Stomach (tissue), 4 donors: ENCODE data around the gene EML4.

ENCODE experiments used
- EP300 ChIP-seq: sonication (generic); formaldehyde crosslinking; IDR thresholded peaks from one replicate; pipeline ENCODE4 v1.6.1; 2017; ENCODE audit warnings: antibody characterized with exemption
- POLR2A ChIP-seq, 4 donors: fragments of 450-650 bp; IDR thresholded peaks; one replicate each; pipeline ENCODE4 v1.6.1; 2016; ENCODE audit warnings: antibody characterized with exemption in 4 of 4, control low read depth in 2 of 4, mild to moderate bottlenecking in 1 of 4, moderate library complexity in 1 of 4
- POLR2AphosphoS5 ChIP-seq, 3 donors: sonication (generic); formaldehyde crosslinking; IDR thresholded peaks; one replicate each; pipeline ENCODE4 v1.6.1; 2016; ENCODE audit warnings: antibody characterized with exemption in 3 of 3
- TF ChIP-seq, protein P1 (sequence below), 7 experiments: fragments of 450-650 bp in 4 of 7; fragments of 200-600 bp in 3 of 7; sonication (generic) in 3 of 7; IDR thresholded peaks; one replicate each; pipeline ENCODE4 v1.5.1; 2016 to 2019; ENCODE audit warnings: antibody characterized with exemption in 7 of 7, control low read depth in 2 of 7, mild to moderate bottlenecking in 1 of 7

DNA sequence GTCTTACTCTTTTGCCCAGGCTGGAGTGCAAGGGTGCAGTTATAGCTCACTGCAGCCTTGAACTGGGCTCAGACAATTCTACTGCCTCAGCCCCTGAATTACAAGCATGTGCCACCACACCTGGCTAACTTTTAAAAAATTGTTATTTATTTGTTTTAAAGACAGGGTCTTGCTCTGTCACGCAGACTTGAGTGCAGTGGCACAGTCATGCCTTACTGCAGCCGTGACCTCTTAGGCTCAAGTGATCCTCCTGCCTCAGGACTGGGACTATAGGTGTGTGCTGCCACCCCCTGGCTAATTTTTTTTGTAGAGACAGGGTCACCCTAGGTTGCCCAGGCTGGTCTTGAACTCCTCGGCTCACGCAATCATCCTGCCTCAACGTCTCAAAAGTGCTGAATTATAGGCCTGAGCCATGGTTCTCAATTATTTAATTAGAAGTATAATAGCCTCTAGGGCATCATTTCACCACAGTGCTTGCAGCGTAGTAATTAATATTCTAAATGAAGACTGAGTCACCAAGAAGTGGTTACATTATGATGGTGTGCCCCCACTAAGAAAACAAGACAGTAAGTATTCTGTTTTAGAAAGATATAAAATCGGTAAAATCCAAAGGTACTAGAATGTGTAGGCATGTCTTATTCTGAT is 69.6 kb downstream of the EML4 start:
- TF ChIP-seq EP300 (no peak), POLR2AphosphoS5 (IDR thresholded peaks at IDR 0.05) (no peak), POLR2A (IDR thresholded peaks at IDR 0.05) (no peak)
- TF ChIP-seq, protein P1, sequence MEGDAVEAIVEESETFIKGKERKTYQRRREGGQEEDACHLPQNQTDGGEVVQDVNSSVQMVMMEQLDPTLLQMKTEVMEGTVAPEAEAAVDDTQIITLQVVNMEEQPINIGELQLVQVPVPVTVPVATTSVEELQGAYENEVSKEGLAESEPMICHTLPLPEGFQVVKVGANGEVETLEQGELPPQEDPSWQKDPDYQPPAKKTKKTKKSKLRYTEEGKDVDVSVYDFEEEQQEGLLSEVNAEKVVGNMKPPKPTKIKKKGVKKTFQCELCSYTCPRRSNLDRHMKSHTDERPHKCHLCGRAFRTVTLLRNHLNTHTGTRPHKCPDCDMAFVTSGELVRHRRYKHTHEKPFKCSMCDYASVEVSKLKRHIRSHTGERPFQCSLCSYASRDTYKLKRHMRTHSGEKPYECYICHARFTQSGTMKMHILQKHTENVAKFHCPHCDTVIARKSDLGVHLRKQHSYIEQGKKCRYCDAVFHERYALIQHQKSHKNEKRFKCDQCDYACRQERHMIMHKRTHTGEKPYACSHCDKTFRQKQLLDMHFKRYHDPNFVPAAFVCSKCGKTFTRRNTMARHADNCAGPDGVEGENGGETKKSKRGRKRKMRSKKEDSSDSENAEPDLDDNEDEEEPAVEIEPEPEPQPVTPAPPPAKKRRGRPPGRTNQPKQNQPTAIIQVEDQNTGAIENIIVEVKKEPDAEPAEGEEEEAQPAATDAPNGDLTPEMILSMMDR (IDR thresholded peaks at IDR 0.05), result peak in 4 of 7 experiments; percentile 24 to 66 (median 50)
